Lower leg skin (tissue), 3 donors: Measurements from ENCODE around the gene APLF.

Experiments
- CTCF ChIP-seq, 3 donors: fragments of 450-650 bp; IDR thresholded peaks; one replicate each; pipeline ENCODE4 v1.5.1; 2016; ENCODE audit warnings: antibody characterized with exemption in 3 of 3, mild to moderate bottlenecking in 3 of 3, moderate library complexity in 2 of 3
- POLR2A ChIP-seq, 2 donors: fragments of 450-650 bp; IDR thresholded peaks; one replicate each; pipeline ENCODE4 v1.6.1; 2016 to 2017; ENCODE audit warnings: antibody characterized with exemption in 2 of 2, mild to moderate bottlenecking in 1 of 2, moderate library complexity in 1 of 2

GRCh38 chr2:68425503-68425902 is 41.9 kb upstream of the APLF start:
- TF ChIP-seq CTCF (IDR thresholded peaks at IDR 0.05) = no peak
- no peak for TF ChIP-seq POLR2A (IDR thresholded peaks at IDR 0.05)
